OCI-LY7 (cell line): ENCODE data around the gene RETREG1.

ENCODE experiments used
- EZH2phosphoT487 ChIP-seq: fragments of 200-600 bp; sonication (generic); IDR thresholded peaks from 2 replicates; pipeline ENCODE4 v1.6.1; 2018; ENCODE audit warnings: low read depth, borderline replicate concordance, mild to moderate bottlenecking, mixed run types, antibody characterized with exemption, low read length, moderate library complexity, mixed read lengths
- TF ChIP-seq, protein P1 (sequence below): fragments of 200-600 bp; sonication (generic); conservative IDR thresholded peaks from 2 replicates; pipeline ENCODE4 v1.5.1; 2014; ENCODE audit warnings: mild to moderate bottlenecking, antibody characterized with exemption, low read length, moderate library complexity, mixed read lengths

DNA sequence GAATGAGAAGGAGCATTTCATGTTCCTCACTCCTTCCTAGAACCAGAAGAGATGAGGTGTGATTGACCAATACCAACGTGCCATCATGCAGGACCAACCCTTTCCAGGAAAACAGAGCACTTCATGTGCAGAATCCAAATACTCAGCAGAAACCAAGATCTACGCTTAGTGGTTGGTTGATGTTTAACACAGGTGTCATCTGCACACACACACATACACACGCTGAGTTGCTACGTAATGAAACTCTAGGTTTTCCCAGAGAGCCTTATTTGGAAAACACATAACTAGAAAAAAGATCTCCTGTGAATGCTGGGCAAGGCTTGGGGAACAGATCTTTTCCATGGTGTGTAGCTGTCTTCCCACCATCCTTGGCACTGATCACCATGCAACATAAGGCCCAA lies 130.1 kb downstream of the RETREG1 start:
- TF ChIP-seq, protein P1, sequence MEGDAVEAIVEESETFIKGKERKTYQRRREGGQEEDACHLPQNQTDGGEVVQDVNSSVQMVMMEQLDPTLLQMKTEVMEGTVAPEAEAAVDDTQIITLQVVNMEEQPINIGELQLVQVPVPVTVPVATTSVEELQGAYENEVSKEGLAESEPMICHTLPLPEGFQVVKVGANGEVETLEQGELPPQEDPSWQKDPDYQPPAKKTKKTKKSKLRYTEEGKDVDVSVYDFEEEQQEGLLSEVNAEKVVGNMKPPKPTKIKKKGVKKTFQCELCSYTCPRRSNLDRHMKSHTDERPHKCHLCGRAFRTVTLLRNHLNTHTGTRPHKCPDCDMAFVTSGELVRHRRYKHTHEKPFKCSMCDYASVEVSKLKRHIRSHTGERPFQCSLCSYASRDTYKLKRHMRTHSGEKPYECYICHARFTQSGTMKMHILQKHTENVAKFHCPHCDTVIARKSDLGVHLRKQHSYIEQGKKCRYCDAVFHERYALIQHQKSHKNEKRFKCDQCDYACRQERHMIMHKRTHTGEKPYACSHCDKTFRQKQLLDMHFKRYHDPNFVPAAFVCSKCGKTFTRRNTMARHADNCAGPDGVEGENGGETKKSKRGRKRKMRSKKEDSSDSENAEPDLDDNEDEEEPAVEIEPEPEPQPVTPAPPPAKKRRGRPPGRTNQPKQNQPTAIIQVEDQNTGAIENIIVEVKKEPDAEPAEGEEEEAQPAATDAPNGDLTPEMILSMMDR: no peak
- TF ChIP-seq EZH2phosphoT487: no peak
